ENCODE data around the gene KMT2D. TPM values are rescaled to one million over a fixed set of nuclear protein-coding genes. Genes with fewer than 3 reads are reported as not detected.

The KMT2D gene
- total and polyA plus RNA-seq, 2 of the 8 experiments (the other 6 are each of a cell fraction or from before 2014, with no cell fraction given): 9.1 to 86.3 TPM

DNA sequence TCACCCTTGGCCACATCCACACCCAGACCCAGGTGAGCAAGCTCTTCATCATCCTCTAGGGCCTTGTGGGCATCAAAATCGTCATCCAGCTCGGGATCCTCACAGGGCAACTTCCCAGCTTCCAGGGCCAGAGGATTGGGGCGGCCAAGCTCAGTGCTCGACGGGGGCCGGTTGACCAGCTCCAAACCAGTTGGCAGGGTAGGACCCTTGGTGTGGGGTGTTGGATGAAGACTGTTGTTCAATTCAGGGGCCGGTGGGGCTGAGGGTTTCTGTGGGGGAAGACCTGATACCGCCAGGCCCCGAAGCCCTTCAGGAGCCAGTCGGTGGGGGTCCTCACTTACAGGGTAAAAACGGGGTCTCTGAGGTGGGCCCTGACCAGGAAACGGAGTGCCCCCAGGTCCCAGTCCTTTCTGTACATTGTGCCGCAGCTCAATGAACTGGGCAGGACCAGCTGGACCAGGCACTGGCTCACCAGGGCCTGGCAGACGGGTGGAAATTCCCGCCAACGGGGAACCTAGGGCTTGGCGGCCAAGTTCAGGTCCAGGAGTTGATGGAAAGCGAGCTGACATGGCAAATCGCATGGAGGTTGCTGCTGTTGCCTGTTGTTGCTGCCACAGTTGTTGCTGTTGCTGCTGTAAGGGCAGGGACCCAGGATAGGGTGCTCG is 22.2 kb downstream of the KMT2D start:
- Histone ChIP-seq H3K9me3 (ENCODE audit: insufficient read depth in 2 of 2, low read depth in 1 of 2, low read length in 1 of 2) (no peaks in the 10 kb centered on the region), H3K18ac (ENCODE audit: extremely low read depth, low read length) (no peak overlapping the region), H3K9ac (replicated peaks in 1 of 4; ENCODE audit: extremely low read depth in 1 of 4, low read depth in 3 of 4, low read length in 3 of 4) (no peak overlapping the region), H3K14ac (ENCODE audit: insufficient read length) (no peak overlapping the region), H3K4ac (replicated peaks; ENCODE audit: insufficient read length, low read depth, low read length) (no peak overlapping the region), H2BK12ac (ENCODE audit: low read depth, low read length) (no peak overlapping the region), H2BK120ac (replicated peaks; ENCODE audit: low read depth, low read length) (no peak overlapping the region), H2BK15ac (ENCODE audit: low read length) (no peak overlapping the region), H4K5ac (ENCODE audit: insufficient read length, low read depth, low read length) (no peak overlapping the region), H2AFZ (ENCODE audit: low read length) (no peak overlapping the region), H4K91ac (replicated peaks; ENCODE audit: insufficient read length, low read length) (no peak overlapping the region), H2AK5ac (ENCODE audit: low read depth, low read length) (no peak overlapping the region), H3K79me2 (ENCODE audit: control insufficient read depth in 1 of 2, insufficient read depth in 2 of 2, low read length in 2 of 2) (no peaks in the 10 kb centered on the region), H3K56ac (replicated peaks; ENCODE audit: insufficient read length, low read depth, low read length) (no peak overlapping the region), H4K20me1 (replicated peaks in 1 of 2; ENCODE audit: control insufficient read depth in 1 of 2, insufficient read depth in 2 of 2, low read length in 2 of 2) (peaks cover 11 to 27% of the 10 kb centered on the region in 2 experiments), H3K4me2 (ENCODE audit: insufficient read depth in 1 of 2, low read depth in 2 of 2, low read length in 2 of 2) (no peak overlapping the region), H3K36me3 (ENCODE audit: control insufficient read depth in 2 of 4, insufficient read depth in 4 of 4, low read length in 3 of 4) (peaks cover 55 to 93% (median 84%) of the 10 kb centered on the region in 4 experiments), H2BK5ac (ENCODE audit: low read depth, low read length) (no peak overlapping the region), H3K23me2 (ENCODE audit: low read depth, low read length) (no peaks in the 10 kb centered on the region), H3K4me1 (replicated peaks in 1 of 4; ENCODE audit: control insufficient read depth in 3 of 4, insufficient read depth in 4 of 4, low read length in 3 of 4) (no peaks in the 10 kb centered on the region), H3K23ac (ENCODE audit: insufficient read length) (no peak overlapping the region), H2BK20ac (ENCODE audit: low read length) (no peak overlapping the region), H3K27me3 (replicated peaks in 1 of 4; ENCODE audit: control insufficient read depth in 3 of 4, extremely low read depth in 1 of 4, insufficient read depth in 3 of 4, low read length in 3 of 4) (no peaks in the 10 kb centered on the region), H4K8ac (ENCODE audit: extremely low read depth, insufficient read depth, low read length) (no peak overlapping the region), H3K27ac (ENCODE audit: low read depth, low read length) (no peak overlapping the region), H3K79me1 (ENCODE audit: low read depth, low read length) (no peaks in the 10 kb centered on the region; the same call in none of the 2 replicates), H3K4me3 (ENCODE audit: extremely low read depth in 1 of 4, insufficient read depth in 2 of 4, low read depth in 3 of 4, low read length in 4 of 4) (no peak overlapping the region)
- ChIA-PET CTCF (ENCODE audit: partially characterized antibody) (interaction anchor here (0.5 to 12.2 kb wide), 10 partner anchors 8 to 323 kb away, joined by 3 to 126 read pairs (median 4); no protein-coding TSS in a partner anchor), POLR2A (ENCODE audit: partially characterized antibody) (interaction anchor here (0.6 to 22.2 kb wide), 7 partner anchors 2 to 375 kb away, joined by 3 to 339 read pairs (median 4); partner anchors contain the start of gene KMT2D)
- DNase-seq (ENCODE audit: low read depth in 1 of 2, low spot score in 2 of 2) (no peak), FAIRE-seq (no peak)
- whole genome bisulfite sequencing, 2 experiments (ENCODE audit: extremely low coverage in 1 of 2, insufficient coverage in 1 of 2, insufficient read length in 1 of 2, insufficient replicate concordance in 2 of 2, low coverage in 1 of 2, low lambda C conversion rate in 2 of 2, missing lambda C conversion rate in 1 of 2): 93% methylated on average over 18 of the region's 20 CpGs; no CpG with 5 or more reads in 1 of the 2 experiments
- TF ChIP-seq SUZ12 (IDR thresholded peaks at IDR 0.05; ENCODE audit: low read length) (no peak), EZH2 (IDR thresholded peaks at IDR 0.05; ENCODE audit: low read depth, low read length, severe bottlenecking) (no peak), GABPA (IDR thresholded peaks at IDR 0.05; ENCODE audit: borderline replicate concordance, insufficient read depth, low read length) (no peak), KDM4A (IDR thresholded peaks at IDR 0.05; ENCODE audit: low read depth, low read length, severe bottlenecking) (no peak), JUND (IDR thresholded peaks at IDR 0.05; ENCODE audit: low read length) (no peak), SP1 (IDR thresholded peaks at IDR 0.05; ENCODE audit: low read depth, low read length) (no peak), SIX5 (IDR thresholded peaks at IDR 0.05; ENCODE audit: low read depth, low read length) (no peak), GTF2F1 (IDR thresholded peaks at IDR 0.05; ENCODE audit: borderline replicate concordance, low read depth, low read length) (no peak), TBP (IDR thresholded peaks at IDR 0.05; ENCODE audit: low read depth, low read length) (no peak), SP2 (IDR thresholded peaks at IDR 0.05; ENCODE audit: low read length) (no peak)
- TF ChIP-seq, protein P1, sequence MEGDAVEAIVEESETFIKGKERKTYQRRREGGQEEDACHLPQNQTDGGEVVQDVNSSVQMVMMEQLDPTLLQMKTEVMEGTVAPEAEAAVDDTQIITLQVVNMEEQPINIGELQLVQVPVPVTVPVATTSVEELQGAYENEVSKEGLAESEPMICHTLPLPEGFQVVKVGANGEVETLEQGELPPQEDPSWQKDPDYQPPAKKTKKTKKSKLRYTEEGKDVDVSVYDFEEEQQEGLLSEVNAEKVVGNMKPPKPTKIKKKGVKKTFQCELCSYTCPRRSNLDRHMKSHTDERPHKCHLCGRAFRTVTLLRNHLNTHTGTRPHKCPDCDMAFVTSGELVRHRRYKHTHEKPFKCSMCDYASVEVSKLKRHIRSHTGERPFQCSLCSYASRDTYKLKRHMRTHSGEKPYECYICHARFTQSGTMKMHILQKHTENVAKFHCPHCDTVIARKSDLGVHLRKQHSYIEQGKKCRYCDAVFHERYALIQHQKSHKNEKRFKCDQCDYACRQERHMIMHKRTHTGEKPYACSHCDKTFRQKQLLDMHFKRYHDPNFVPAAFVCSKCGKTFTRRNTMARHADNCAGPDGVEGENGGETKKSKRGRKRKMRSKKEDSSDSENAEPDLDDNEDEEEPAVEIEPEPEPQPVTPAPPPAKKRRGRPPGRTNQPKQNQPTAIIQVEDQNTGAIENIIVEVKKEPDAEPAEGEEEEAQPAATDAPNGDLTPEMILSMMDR (IDR thresholded peaks at IDR 0.05; ENCODE audit: control extremely low read depth in 1 of 3, insufficient read depth in 1 of 3, low read depth in 1 of 3, low read length in 3 of 3): no peak

Measured in H1 (cell line).